HG03139 (cell line): ENCODE measurements around the gene PRRG2.

Experiments
- ATAC-seq: cut with Tn5 transposase; IDR thresholded peaks from one replicate; pipeline ENCODE4 v1.9.1; 2021; ENCODE audit not compliant: unreplicated experiment

Gene PRRG2

DNA sequence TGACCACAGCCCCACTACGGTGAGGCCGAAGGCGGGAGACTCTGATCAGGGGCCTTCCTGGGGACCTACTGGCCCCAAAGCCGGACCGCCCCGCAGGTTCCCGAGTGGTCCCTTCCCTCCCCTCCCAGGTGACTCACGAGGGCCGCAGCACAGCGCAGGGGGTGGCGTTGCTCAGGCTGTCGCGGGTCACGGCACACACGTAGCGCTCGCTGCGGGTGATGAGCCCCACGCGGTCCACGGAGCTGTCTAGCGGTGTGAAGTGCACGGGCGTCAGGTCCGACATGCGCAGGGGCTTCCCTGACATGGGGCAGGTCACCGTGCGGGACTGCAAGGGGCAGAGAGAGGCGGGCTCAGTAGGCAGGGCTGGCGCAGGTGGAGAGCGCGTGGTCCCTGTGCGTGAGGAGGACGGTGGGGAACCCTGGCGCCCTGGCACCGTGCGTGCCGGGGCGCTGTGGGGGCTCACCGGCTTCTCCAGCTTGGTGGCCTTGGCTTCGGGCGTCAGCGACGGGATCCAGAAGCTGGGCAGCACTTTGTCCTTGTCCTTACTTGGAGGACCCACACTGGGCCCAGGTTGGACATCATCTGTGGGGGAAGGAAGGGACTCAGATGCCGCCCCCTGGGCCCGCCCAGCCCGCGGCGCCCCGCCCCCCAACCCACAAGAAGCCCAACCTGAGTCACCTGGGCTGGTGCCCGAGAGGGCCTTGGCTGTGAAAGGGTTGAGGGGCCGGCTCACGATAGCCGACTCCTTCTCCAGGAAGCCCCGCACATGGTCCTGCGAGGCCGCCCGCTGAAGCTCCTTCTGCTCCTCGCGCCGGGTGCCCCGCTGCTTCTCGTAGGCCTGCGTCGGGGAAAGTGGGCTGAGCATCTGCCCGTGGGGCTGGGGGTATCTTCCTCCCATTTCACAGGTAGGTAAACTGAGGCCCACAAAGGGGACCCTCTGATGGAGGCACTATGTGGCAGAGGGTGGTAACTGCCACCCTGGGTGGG is 24.4 kb upstream of the PRRG2 start:
- no peak for ATAC-seq

GRCh38 chr19:49557641-49558325 is 23.3 kb upstream of the PRRG2 start:
- no peak for ATAC-seq

DNA sequence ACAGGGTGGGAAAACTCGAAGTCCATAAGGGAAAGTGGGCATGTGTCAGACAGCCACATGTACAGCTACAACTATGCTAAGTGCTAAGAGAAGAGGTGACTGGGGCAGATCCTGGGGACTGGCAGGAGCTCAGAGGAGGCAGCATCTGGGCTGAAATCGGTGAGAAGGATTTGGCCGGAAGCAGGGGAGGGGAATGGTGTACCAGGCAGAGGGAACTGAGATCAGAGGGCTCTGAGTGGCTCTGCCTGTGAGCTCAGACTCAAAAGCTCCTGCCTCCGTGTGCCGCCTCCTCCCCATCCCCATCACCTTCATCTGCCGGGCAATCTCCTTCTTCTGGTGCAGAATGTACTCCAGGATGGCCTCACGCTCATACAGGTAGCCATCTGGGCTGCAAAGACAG is 22.5 kb upstream of the PRRG2 start:
- no peak for ATAC-seq

- no peak for ATAC-seq
Measured at GRCh38 chr19:49559443-49559842, 21.7 kb upstream of the PRRG2 start.

- ATAC-seq = no peak
Measured at GRCh38 chr19:49559928-49560327, 21.2 kb upstream of the PRRG2 start.

- ATAC-seq = no peak
Measured at GRCh38 chr19:49560358-49560900, 20.7 kb upstream of the PRRG2 start.

DNA sequence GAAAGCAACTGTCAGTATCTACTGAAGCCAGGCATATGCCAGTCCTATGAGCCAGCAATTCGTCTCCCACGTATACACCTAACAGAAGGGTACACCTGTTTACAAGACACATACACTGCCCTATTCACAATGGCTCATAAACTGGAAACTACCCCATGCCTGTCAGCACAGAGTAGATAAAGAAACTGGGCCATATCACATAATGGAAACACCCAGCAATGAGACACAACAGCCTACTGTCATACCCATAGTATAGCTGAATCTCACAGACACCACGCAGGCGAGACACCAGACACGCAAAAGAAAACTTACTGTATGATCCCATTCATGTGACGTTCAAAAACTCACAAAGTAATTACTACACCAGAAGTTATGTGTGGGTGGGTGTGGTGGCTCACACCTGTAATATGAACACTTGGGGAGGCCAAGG is 16.5 kb upstream of the PRRG2 start:
- ATAC-seq = no peak

GRCh38 chr19:49565261-49565660 is 15.9 kb upstream of the PRRG2 start:
- no peak for ATAC-seq

- no peak for ATAC-seq
Measured at GRCh38 chr19:49566302-49566701, 14.8 kb upstream of the PRRG2 start.

DNA sequence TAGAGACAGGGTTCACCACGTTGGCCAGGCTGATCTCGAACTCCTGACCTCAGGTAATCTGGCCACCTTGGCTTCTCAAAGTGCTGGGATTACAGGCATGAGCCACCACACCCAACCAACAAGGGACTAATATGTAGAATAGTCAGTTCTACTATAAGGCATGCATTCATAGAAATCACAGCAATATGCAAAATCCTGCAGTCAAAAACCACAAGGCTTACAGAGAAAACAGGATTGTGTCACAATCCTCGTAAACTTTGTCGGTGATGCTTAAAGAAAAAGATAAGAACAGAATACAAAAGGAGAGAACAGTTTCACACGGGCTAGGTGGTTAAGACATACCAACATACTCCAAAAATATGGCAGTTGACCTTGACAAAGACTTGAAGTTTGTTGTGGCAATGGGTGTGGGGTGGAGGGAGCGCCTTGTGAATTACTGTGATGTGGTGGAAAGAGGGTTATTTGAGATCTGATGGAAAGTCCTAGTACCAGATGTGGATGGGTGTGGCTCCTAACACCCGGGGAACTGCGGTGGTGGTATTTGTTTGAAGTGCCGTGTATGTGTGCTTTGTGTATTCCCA is 13.2 kb upstream of the PRRG2 start:
- no peak for ATAC-seq

GRCh38 chr19:49570138-49570856 is 10.8 kb upstream of the PRRG2 start:
- ATAC-seq = no peak

GRCh38 chr19:49570997-49571676 is 10.0 kb upstream of the PRRG2 start:
- no peak for ATAC-seq

- no peak for ATAC-seq
Measured at GRCh38 chr19:49573009-49573408, 8.1 kb upstream of the PRRG2 start.

DNA sequence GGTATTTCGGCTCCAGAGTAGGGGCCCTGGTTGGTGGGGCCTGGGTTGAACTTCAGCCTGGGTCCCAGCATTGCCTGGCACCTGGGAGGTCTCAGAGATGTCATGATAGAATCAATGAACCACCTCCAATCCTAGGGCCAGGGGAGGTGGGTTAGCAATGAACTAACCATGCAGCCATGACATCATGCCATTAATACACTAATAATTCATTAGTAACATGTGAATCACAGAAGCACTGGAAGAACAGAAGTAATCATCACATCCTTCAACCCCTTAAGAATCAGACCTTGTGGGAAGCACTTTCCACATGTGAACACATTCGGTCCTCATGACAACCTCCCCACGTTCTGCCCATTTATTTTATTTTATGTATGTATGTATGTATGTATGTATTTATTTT is 7.7 kb upstream of the PRRG2 start:
- no peak for ATAC-seq

- no peak for ATAC-seq
Measured at GRCh38 chr19:49574206-49574755, 6.8 kb upstream of the PRRG2 start.

GRCh38 chr19:49579193-49579592 is 1.9 kb upstream of the PRRG2 start:
- no peak for ATAC-seq

DNA sequence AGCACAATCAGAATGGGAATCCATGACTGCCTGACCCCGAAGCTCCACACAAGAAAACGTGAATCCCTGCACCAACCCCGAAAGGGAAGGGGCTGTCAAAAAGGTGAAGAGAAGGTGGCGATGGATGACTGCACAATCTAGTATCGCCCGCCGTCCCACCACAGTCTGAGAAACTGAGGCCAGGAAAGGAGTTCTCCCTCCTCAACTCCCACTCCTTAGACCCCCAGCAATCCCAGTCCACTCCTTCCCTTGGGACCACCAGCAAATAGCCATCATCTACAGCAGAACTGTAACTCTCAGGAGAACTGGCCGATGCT is 1.2 kb upstream of the PRRG2 start:
- ATAC-seq = no peak

GRCh38 chr19:49580264-49581006 is 681 bp upstream of the PRRG2 start, which contains the start of gene NOSIP:
NOSIP (minus strand) TSS chr19:49580556; CDS start chr19:49560691, 19,865 bp downstream.
- peak; percentile 88 for ATAC-seq

DNA sequence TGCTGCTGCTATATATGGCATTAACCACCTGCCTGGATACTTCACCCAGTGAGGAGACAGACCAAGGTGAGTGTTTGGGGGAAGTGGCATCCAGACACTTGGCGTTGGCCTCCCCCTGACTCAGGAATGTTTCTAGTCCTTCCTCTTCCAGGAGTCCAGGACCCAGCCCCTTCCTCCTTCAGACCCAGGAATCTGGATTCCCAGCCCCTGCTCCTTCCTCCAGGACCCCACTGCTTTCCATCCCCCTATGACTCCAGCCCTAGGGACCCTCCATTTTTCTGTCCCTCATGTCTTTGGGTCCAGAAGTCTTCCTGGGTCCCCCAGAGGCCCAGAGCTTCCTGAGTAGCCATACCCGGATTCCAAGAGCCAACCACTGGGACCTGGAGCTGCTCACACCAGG is 2.1 kb downstream of the PRRG2 start:
- ATAC-seq = no peak
